Left kidney (tissue), 2 donors: ENCODE data around the gene DHRS2. TPM values are rescaled to one million over a fixed set of nuclear protein-coding genes. Genes with fewer than 3 reads are reported as not detected.
A peak's percentile ranks its signal among the peaks of the same experiment; 100 is the strongest.
"Not testable (repeated sequence)": the region's sequence is repeated elsewhere in the genome, so short reads cannot be mapped to it uniquely, and the experiment has no call there.

ENCODE experiments used
- DNase-seq: peaks from one replicate; pipeline ENCODE4 v3.0.0-alpha.2; 2013
- polyA plus RNA-seq: library from polyadenylated mRNA; unstranded; fragments of 120-200 nt; gene quantifications from one replicate; pipeline ENCODE4 v1.2.1, GENCODE V29; 2013; ENCODE audit not compliant: insufficient read length

Gene DHRS2
- polyA plus RNA-seq, 1 donor: 41.7 TPM

- DNase-seq: peak; percentile 93
Observed at GRCh38 chr14:23631702-23632460, 4.3 kb upstream of the DHRS2 start.

- DNase-seq: no peak
Observed at GRCh38 chr14:23632461-23633159, 3.6 kb upstream of the DHRS2 start.

- no peak for DNase-seq
Observed at GRCh38 chr14:23633160-23633701, 2.9 kb upstream of the DHRS2 start.

- DNase-seq: not testable (repeated sequence)
Observed at GRCh38 chr14:23634698-23635412, 1.3 kb upstream of the DHRS2 start.

GRCh38 chr14:23637312-23637654, 1.1 kb downstream of the DHRS2 start:
- DNase-seq: not testable (repeated sequence)

- DNase-seq: not testable (repeated sequence)
Observed at GRCh38 chr14:23637655-23638413, 1.7 kb downstream of the DHRS2 start.

- no peak for DNase-seq
Observed at GRCh38 chr14:23638414-23639047, 2.4 kb downstream of the DHRS2 start.

- DNase-seq: no peak
Observed at GRCh38 chr14:23639048-23639890, 3.1 kb downstream of the DHRS2 start.

GRCh38 chr14:23639891-23640523, 3.8 kb downstream of the DHRS2 start:
- DNase-seq: no peak

GRCh38 chr14:23640524-23641141, 4.5 kb downstream of the DHRS2 start:
- peak; percentile 61 for DNase-seq

- DNase-seq: no peak
Observed at GRCh38 chr14:23641180-23641914, 5.2 kb downstream of the DHRS2 start.

GRCh38 chr14:23641915-23642588, 5.9 kb downstream of the DHRS2 start:
- no peak for DNase-seq

GRCh38 chr14:23643533-23644194, 7.5 kb downstream of the DHRS2 start:
- DNase-seq: no peak

GRCh38 chr14:23644195-23644918, 8.2 kb downstream of the DHRS2 start:
- no peak for DNase-seq

- DNase-seq: no peak
Observed at GRCh38 chr14:23644919-23645336, 8.8 kb downstream of the DHRS2 start.

- DNase-seq: no peak
Observed at GRCh38 chr14:23645504-23645811, 9.3 kb downstream of the DHRS2 start.
